Raji (cell line): ENCODE data around the gene XPO1.

ENCODE experiments used
- POLR2A ChIP-seq: IDR thresholded peaks from 2 replicates; pipeline ENCODE4 v1.6.1; 2011; ENCODE audit warnings: low read depth, low read length, control low read depth; ENCODE audit not compliant: insufficient read depth

Gene XPO1

GRCh38 chr2:61492476-61492875 is 45.7 kb downstream of the XPO1 start:
- TF ChIP-seq POLR2A = no peak

- no peak for TF ChIP-seq POLR2A
Measured at GRCh38 chr2:61485281-61485680, 52.9 kb downstream of the XPO1 start.

- no peak for TF ChIP-seq POLR2A
Measured at GRCh38 chr2:61478086-61478485, 60.1 kb downstream of the XPO1 start.

DNA sequence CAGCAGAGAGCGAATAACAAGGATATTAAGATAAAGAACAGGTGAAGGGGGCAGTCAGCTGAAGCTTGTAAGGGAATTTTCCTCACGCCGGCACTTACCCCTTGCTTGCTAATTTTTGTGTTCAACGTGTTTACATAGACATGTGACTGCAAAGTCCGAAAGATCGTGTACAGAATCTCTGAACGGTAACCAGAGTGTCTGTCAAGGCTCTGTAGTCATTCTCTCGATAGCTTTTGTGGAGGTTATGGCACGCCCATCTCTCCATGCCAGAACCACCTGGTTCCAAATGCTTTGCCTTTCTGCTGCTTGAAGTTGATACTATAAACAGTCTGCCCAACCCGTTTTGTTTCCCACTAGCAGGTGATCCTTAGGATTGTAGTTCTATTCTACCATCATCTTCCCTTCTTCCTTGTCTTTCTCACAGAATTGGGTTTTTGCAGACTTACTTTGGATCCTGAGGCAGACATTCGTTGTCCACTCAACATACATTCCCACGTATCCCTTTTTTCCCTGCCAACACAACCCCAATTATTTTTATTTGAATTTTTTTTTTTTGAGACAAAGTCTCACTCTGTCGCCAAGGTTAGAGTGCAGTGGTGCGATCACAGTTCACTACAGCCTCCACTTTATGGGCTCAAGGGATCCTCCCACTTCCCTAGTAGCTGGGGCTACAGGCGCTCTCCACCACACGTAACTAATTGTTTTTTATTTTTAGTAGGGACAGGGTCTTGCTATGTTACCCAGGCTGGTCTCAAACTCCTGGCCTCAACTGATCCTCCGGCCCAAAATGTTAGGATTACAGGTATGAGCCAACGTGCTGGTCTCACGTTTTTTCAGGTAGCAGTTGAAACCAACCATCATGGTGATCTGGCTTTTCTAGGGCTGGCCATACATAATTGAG is 66.0 kb downstream of the XPO1 start:
- TF ChIP-seq POLR2A = no peak; the same call in 1 of the 2 replicates

- TF ChIP-seq POLR2A = peak; percentile 85
Measured at GRCh38 chr2:61470965-61471904, 66.9 kb downstream of the XPO1 start, which contains the start of gene USP34. USP34 (minus strand) TSS chr2:61471087; CDS start chr2:61470692, 395 bp downstream.

- no peak for TF ChIP-seq POLR2A
Measured at GRCh38 chr2:61470122-61470951, 67.8 kb downstream of the XPO1 start.

GRCh38 chr2:61469424-61470121 is 68.6 kb downstream of the XPO1 start:
- no peak for TF ChIP-seq POLR2A

- no peak for TF ChIP-seq POLR2A
Measured at GRCh38 chr2:61465045-61465444, 73.1 kb downstream of the XPO1 start.

DNA sequence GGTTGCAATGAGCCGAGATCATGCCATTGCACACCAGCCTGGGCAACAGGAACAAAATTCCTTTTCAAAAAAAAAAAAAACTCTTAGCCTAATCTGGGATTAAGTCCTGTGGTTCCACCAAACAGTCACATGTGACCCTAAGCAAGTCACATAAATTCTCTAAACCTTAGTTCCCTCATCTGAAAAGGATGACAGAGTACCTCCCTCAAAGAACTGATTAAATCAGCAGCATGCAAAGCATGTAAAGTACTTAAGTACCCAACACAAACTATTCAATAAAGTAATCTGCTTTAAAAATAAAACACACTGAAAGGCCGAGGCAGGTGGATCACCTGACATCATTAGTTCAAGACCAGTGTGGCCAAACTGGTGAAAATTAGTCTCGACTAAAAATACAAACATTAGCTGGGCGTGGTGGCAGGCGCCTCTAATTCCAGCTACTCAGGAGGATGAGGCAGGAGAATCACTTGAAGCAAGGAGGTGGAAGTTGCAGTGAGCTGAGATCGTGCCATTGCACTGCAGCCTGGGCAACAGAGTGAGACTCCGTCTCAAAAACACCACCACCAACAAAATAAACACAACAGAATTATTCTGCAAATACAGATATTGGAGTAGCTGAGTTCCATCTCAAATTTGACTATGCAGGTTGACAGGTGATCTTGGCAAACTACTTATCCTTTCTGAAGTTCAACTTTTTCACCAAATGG is 74.2 kb downstream of the XPO1 start:
- no peak for TF ChIP-seq POLR2A

- TF ChIP-seq POLR2A = no peak
Measured at GRCh38 chr2:61461404-61461803, 76.8 kb downstream of the XPO1 start.

DNA sequence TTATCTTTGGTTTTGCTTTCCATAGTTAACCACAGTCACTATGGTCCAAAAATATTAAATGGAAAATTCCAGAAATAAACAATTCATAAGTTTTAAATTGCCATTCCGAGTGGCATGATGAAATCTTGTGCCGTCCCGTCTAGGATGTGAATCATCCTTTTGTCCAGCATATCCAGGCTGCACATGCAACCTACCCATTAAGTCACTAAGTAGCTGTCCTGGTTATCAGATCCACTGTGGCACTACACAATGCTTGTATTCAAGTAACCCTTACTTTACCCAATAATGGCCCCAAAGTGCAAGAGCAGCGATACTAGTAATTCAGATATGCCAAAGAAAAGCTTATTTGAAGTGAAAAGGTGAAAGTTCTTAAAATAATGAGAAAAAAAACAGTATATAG is 78.0 kb downstream of the XPO1 start:
- TF ChIP-seq POLR2A = no peak

GRCh38 chr2:61456746-61457420 is 81.3 kb downstream of the XPO1 start:
- TF ChIP-seq POLR2A = no peak
